Erythroblast (primary cell): ENCODE data around the gene RAB28.

Source experiments
- DNase-seq, 2 experiments: peaks; one replicate each; lab custom pipeline; 2025; lab: John Stamatoyannopoulos, UW
- GATA1 ChIP-seq: IDR thresholded peaks from 2 replicates; pipeline ENCODE4 v1.6.1; 2011; ENCODE audit warnings: low read depth, mild to moderate bottlenecking, control low read depth, low read length, moderate library complexity
- POLR2A ChIP-seq: IDR thresholded peaks from 2 replicates; pipeline ENCODE4 v1.6.1; 2011; ENCODE audit warnings: mild to moderate bottlenecking, low read length

The RAB28 gene

DNA sequence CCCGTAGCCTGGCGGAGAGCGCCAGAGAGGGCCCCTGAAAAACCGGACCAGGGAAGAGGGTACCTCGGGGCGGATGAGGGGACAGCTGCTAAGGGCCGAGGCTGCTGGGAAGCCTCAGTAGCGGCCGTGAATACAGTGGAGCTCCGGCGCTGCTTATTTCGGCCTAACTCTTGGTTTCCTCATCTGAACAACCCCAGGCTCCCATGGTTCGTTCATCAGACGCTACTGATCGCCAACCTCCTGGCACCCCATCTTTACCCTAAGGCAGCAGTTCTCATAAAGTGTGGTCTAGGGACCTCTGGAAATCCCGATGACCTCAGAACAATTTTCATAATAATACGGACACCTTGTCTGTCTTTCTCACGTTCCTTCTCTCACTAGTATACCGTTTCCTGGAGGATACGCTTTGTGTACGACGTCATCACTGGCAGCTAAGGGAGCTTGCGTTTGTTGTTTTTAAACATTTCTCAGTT is 645 bp upstream of the RAB28 start:
- peak; percentile 37 to 56 for DNase-seq
- TF ChIP-seq POLR2A (no peak), GATA1 (no peak)

DNA sequence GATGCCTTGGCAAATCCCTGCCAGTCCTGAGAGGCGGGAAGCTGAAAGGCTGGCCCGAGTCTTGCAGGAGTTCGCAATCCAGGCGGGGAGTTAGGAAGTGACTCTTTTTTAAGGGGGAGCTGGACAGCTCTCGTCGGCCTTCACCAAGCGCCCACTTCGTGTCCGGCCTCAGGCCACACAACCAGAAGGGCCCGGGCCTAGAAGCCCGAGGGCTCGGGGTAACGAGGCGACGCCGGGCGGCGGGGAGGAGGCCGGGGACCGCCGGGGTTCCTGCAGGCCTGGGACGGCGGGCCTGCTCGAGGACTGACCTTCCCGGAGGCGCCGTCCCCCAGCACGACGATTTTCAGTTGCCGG is 395 bp downstream of the RAB28 start:
- DNase-seq: peak; percentile 68 to 71
- no peak for TF ChIP-seq POLR2A
- TF ChIP-seq GATA1: no peak

DNA sequence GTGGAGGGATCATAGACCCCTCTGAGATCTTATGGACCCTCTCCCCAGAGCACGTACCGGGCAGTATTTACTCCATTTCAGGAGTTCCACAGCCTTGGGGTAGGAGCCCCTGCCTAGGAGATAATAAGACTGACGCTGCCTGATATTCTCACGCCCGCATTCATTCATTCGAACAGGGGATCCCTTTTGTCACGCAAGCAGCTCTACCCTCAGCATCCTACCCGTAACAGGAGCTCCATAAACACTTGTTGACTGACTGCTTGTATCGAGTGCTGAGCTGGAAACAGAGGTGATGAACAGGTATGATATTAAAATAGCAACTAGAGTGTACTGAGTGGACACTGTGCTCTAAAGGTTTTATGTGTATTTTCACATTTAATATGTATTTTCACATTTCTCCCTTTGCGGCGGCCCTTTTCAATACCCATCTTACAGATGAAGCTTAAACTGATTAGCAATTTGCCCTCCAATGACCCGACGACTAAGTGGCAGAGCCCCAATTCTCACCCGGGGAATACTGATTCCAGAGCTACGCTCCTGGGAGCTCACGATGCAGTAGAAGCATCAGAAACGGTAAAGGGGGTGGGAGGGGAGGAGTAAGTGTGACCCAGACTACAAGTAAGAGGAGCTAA is 888 bp downstream of the RAB28 start:
- TF ChIP-seq POLR2A (no peak), GATA1 (no peak)
- peak; percentile 43 to 48 for DNase-seq

DNA sequence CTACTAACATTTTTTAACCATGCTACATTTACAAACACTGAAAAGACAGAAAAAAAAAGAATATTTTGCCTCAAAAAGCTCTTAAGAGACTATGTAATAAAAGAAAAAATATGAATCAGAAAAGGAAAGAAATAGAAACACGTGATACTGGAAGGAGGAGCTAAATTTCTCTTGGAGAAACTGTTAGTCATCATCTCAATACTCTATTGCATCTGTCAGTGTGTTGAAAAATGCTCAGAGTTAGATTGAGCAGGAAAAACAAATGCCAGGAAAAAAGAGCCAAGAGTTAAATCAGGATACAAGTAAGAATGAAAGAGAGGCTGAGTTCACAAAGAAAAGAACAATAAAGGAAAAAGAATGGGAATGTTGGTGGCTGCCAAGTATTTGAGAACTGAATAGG is 2.6 kb downstream of the RAB28 start:
- DNase-seq: peak; percentile 1 to 40
- no peak for TF ChIP-seq GATA1
- TF ChIP-seq POLR2A: no peak

DNA sequence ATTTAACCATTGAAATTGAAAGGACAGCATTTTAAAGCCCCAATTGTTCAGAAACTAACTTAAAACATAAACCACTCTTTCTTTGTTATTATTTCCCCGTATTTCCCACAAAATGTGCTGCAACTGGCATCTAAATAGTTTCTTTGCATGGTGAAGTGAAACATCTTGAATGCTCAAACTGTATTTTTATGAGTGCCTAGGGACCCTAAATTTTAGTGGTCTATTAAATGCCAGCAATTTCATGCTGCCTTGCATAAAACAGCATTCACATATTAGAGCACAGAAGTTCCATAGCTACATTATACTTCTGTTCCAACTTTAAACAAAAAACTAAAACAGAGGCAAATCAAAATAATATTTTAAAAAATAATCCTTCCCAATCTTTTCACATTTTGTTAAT is 5.4 kb downstream of the RAB28 start:
- no peak for DNase-seq
- no peak for TF ChIP-seq GATA1
- TF ChIP-seq POLR2A: no peak

DNA sequence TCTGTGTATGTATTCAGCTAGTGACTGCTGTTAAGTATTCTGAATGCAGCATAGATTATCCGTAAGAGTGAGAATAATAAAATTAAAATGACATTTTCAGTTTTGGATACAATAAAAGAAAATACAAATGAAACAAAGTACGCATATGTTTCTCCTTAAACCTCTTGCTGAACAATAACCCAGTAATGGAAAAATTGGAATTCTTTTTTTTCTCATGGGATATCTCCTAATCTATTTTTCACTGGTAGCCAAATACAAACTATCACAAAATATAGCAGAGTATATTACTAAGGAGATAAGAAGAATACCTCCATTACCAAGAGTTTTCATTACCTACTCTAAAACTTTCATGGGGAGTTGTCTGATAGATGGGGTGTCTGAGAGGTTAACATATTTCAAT is 6.0 kb downstream of the RAB28 start:
- DNase-seq: no peak
- TF ChIP-seq GATA1: no peak
- TF ChIP-seq POLR2A: no peak

DNA sequence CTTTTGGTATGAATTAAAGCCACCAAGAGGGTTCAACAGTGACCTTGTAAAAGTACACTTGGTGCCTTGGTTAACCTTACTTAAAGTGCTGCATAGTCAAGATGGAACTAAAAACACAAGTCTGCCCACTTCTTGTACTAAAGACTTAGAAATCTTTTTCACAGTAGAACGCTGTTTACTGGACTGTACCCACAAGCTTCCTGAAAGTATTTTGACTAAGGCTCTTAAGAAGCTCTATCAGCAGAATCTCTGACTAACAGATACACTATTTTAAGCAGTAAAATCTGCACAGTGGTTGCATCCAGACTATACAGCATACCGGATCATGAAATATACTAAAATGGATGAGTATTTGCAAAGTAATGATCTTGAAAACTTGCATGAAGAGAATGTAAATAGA is 7.2 kb downstream of the RAB28 start:
- DNase-seq: peak in 1 of 2 experiments; percentile 2
- TF ChIP-seq POLR2A (no peak), GATA1 (no peak)

DNA sequence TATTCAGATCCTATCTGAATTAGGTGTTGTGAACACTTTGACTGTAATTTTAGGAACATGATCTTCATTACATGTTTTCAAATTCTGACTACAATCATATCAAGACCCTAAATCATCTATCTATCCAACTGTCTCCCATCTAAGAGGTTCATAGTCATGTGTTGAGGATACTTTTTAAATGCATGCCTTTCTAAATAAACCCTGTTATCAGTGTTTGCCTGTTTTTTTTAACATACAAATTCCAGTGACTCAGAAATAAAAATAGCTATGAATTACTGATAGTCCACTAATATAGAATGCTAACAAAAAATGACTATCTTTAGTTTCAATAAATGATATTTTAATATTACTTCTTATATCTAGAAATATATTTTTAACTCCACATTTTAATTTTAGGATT is 8.0 kb downstream of the RAB28 start:
- DNase-seq: no peak
- no peak for TF ChIP-seq POLR2A
- no peak for TF ChIP-seq GATA1

DNA sequence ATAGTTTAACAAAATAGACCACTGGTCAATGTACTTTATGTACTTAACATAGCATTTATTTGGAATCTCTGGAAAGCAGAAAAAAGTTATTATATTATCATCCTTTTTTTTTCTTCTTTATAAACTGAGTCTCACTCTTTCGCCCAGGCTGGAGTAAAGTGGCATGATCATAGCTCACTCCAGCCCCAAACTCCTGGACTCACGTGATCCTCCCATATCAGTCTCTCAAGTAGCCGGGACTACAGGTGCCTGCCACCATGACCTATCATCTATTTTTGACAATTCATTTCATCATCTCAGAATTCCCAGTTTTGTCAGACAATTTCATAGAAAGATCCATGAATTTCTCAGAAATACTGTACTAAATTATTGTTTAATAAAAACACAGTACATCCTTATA is 12.7 kb downstream of the RAB28 start:
- no peak for TF ChIP-seq POLR2A
- TF ChIP-seq GATA1: no peak
- no peak for DNase-seq

DNA sequence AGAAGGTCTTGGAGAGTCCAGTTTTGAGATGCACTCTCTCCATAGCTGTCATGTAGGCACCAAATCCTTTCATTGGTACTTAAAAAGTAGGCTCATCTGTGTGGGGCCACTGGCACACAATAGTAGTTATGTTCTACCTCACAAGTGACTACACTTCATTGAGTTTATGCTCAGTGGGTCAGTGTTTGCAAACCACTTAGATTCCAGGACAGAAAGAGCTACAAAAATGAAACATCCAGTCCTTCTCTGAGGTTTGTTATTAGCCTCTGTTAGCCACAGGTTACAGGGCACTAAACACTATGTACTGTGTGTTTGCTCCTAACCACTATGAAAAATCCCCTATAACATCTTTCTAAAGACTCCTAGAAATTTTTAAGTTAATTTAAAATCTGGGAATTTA is 13.8 kb downstream of the RAB28 start:
- TF ChIP-seq GATA1: no peak
- no peak for TF ChIP-seq POLR2A
- no peak for DNase-seq

DNA sequence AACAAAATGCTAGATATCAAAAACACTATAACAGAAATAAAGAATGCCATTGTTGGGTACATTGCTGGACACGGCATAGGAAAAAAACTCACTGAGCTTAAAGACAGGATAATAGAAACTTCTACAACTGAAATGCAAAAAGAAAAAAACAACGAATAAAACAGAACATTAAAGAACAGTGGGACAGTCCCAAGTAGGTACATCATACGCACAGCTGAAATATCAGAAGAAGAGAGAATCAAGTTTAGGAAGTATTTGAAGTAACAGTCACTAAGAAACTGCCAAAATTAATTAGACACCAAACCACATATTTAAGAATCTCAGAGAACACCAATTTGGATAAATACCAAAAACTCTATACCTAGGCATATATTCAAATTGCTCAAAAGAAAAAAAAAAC is 19.2 kb downstream of the RAB28 start:
- no peak for TF ChIP-seq GATA1
- TF ChIP-seq POLR2A: no peak
- no peak for DNase-seq

DNA sequence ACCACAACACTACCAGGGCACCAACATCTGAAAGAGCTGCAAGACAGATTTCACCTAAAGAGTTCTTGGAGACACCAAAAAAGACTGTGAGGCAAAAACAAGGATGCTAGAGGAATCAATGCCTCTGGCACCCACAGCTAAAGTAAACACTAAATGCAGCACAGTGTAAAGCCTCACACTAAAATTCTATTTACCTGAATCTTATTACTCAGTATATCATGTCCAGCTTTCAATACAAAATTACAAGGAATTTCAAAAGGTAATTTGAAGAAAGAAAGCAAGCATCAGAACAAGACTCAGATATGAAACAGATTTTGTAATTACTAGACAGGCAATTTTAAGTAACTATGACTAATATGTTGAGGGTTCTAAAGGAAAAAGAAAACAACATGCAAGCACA is 19.6 kb downstream of the RAB28 start:
- DNase-seq: no peak
- TF ChIP-seq POLR2A (no peak), GATA1 (no peak)

DNA sequence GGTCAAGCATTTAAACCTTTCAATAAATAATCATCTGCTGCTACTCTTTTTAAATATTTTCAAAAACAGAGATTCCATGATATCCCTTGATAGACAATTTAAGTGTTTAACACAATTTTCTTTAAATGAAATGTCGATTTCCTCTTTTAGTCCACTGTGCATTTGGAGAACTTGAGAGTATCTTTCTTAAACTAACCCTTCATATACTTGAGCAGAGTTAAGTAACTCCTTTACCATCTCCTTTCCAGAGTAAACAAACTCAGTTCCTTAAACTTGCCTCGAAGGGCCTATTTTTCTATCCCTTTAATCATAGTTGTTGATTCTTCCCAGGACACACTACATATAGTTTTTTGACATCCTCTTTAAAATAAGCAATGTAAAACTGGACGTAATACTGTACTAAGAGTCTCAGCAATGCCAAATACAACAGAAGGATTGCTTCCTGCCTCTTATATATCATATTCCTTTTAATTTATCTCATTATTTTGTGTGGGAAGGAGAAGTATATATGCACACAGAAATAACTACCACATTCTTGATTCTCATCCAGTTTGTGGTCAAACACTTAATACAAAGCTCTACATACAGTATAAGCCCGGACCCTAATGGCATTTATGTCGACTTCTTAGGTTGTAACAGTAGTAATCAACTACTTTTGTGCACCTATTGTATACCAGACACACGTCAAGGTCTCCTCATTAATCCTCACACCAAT is 22.8 kb downstream of the RAB28 start:
- TF ChIP-seq POLR2A (no peak), GATA1 (no peak)
- no peak for DNase-seq

DNA sequence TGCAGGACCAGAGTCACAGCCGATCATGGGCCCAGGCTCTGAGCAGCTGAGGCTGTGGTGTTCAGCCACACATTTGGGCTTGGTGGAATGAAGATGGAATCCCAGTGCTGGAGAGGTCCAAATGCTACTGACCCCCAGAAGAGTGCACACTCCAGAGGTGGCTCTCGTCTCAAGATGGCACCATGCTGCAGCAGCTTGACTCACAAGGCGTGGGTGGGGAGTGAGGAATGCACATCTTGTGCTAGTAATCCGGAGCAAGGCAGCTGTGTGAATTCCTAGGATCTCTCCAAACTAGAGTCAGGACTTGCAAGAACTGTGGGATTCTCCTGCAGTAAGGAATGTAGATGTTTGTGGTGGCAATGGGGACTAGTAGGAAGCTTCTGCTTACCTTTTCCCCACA is 28.7 kb downstream of the RAB28 start:
- DNase-seq: no peak
- TF ChIP-seq GATA1: no peak

DNA sequence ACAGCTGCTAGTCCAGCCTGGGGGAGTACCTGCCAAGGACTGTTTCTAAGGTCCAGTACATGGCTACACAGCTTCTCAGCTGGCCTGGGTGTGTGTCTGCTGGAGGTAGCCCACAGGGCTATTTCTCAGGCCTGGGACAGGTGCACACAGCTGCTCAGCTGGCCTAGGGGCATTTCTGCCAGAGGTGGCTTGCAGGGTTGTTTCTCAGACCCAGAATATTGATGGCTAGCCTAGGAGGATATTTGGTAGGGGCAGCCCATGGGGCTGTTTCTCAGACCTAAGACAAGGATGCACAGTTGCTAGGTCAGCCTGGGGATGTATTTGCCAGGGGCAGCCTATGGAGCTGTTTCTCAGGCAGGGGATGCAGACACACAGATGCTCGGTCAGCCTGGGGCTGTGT is 29.4 kb downstream of the RAB28 start:
- TF ChIP-seq POLR2A (no peak), GATA1 (no peak)
- no peak for DNase-seq
